HEK293T (cell line): Measurements from ENCODE around the gene SSUH2.

ENCODE experiments used
- CTCF ChIA-PET: fragments of 350-600 bp; formaldehyde crosslinking; extraction: SDS; loops from one replicate; lab custom pipeline; 2021; ENCODE audit warnings: antibody characterized with exemption, inconsistent platforms; lab: Yijun Ruan, JAX
- POLR2A ChIA-PET: fragments of 350-600 bp; formaldehyde crosslinking; extraction: SDS; loops from one replicate; lab custom pipeline; 2020; ENCODE audit warnings: antibody characterized with exemption, inconsistent platforms; lab: Yijun Ruan, JAX
- DNase-seq: peaks from one replicate; pipeline ENCODE4 v3.0.0; 2012; ENCODE audit warnings: mixed read lengths; ENCODE audit errors: extremely low spot score
- ARNT ChIP-seq: fragments of 450-650 bp; IDR thresholded peaks from 2 replicates; pipeline ENCODE4 v1.6.1; 2017; ENCODE audit warnings: mild to moderate bottlenecking
- BHLHE40 ChIP-seq: fragments of 450-650 bp; IDR thresholded peaks from 2 replicates; pipeline ENCODE4 v1.6.1; 2016; ENCODE audit warnings: mild to moderate bottlenecking, moderate library complexity, borderline replicate concordance
- CTBP1 ChIP-seq: fragments of 450-650 bp; IDR thresholded peaks from 2 replicates; pipeline ENCODE4 v1.6.1; 2016; ENCODE audit warnings: borderline replicate concordance
- ELF4 ChIP-seq: fragments of 450-650 bp; IDR thresholded peaks from 2 replicates; pipeline ENCODE4 v1.6.1; 2017; ENCODE audit warnings: antibody characterized with exemption
- FOXA1 ChIP-seq: fragments of 450-650 bp; IDR thresholded peaks from 2 replicates; pipeline ENCODE4 v1.6.1; 2016; ENCODE audit warnings: mild to moderate bottlenecking
- FOXK2 ChIP-seq: fragments of 450-650 bp; IDR thresholded peaks from 2 replicates; pipeline ENCODE4 v1.6.1; 2016; ENCODE audit warnings: mild to moderate bottlenecking
- FOXM1 ChIP-seq: fragments of 450-650 bp; IDR thresholded peaks from 2 replicates; pipeline ENCODE4 v1.6.1; 2017; ENCODE audit warnings: mild to moderate bottlenecking, borderline replicate concordance
- HDGF ChIP-seq: fragments of 450-650 bp; IDR thresholded peaks from 2 replicates; pipeline ENCODE4 v1.6.1; 2017; ENCODE audit warnings: antibody characterized with exemption, borderline replicate concordance
- L3MBTL2 ChIP-seq: fragments of 450-650 bp; conservative IDR thresholded peaks from 2 replicates; pipeline ENCODE4 v1.6.1; 2016; ENCODE audit warnings: mild to moderate bottlenecking
- LEF1 ChIP-seq: fragments of 450-650 bp; IDR thresholded peaks from 2 replicates; pipeline ENCODE4 v1.6.1; 2017; ENCODE audit warnings: mild to moderate bottlenecking, borderline replicate concordance
- NFRKB ChIP-seq: fragments of 450-650 bp; IDR thresholded peaks from 2 replicates; pipeline ENCODE4 v1.6.1; 2016; ENCODE audit warnings: mild to moderate bottlenecking, moderate library complexity
- PKNOX1 ChIP-seq: fragments of 450-650 bp; IDR thresholded peaks from 2 replicates; pipeline ENCODE4 v1.6.1; 2016
- SP1 ChIP-seq: fragments of 450-650 bp; IDR thresholded peaks from 2 replicates; pipeline ENCODE4 v1.6.1; 2017
- SUZ12 ChIP-seq: fragments of 450-650 bp; IDR thresholded peaks from 2 replicates; pipeline ENCODE4 v1.6.1; 2016; ENCODE audit warnings: mild to moderate bottlenecking
- TARDBP ChIP-seq: fragments of 450-650 bp; IDR thresholded peaks from 2 replicates; pipeline ENCODE4 v1.6.1; 2016
- ZNF384 ChIP-seq: fragments of 450-650 bp; IDR thresholded peaks from 2 replicates; pipeline ENCODE4 v1.6.1; 2016

The SSUH2 gene

GRCh38 chr3:8663177-8664061 is 18.8 kb upstream of the SSUH2 start:
- TF ChIP-seq SP1 = no peak
- TF ChIP-seq ZNF384 = no peak
- no peak for TF ChIP-seq HDGF
- no peak for TF ChIP-seq L3MBTL2
- TF ChIP-seq LEF1 = no peak
- ChIA-PET CTCF (interaction anchor here (0.6 to 1.7 kb wide), 6 partner anchors 67 to 170 kb away, joined by 3 to 7 read pairs (median 3); partner anchors contain the start of gene OXTR), POLR2A (no interaction called here)
- DNase-seq = peak; percentile 42

- TF ChIP-seq TARDBP = no peak
- no peak for TF ChIP-seq HDGF
- no peak for TF ChIP-seq L3MBTL2
- no peak for TF ChIP-seq ZNF384
- TF ChIP-seq ARNT = no peak
- TF ChIP-seq SUZ12 = no peak
- no peak for TF ChIP-seq ELF4
- no peak for TF ChIP-seq FOXK2
- no peak for TF ChIP-seq LEF1
- TF ChIP-seq NFRKB = no peak
- TF ChIP-seq SP1 = no peak
- TF ChIP-seq FOXM1 = no peak
- TF ChIP-seq BHLHE40 = no peak
- no peak for TF ChIP-seq FOXA1
- TF ChIP-seq PKNOX1 = no peak
- ChIA-PET POLR2A (no interaction called here), CTCF (interaction anchor here (1.0 to 1.7 kb wide), 4 partner anchors 68 to 171 kb away, joined by 3 to 7 read pairs (median 4); partner anchors contain the start of gene OXTR)
Measured at GRCh38 chr3:8662594-8662993, 18.0 kb upstream of the SSUH2 start.

GRCh38 chr3:8660175-8661118 is 15.8 kb upstream of the SSUH2 start:
- CTCF ChIA-PET = no interaction called here
- TF ChIP-seq FOXA1 (no peak), NFRKB (no peak), PKNOX1 (no peak), ZNF384 (no peak), HDGF (no peak), FOXM1 (no peak), CTBP1 (no peak)
- no peak for DNase-seq
- POLR2A ChIA-PET = no interaction called here

More at GRCh38 chr3:8662594-8662993, 18.0 kb upstream of the SSUH2 start:
- no peak for DNase-seq

- no peak for DNase-seq
- TF ChIP-seq ZNF384 = no peak
- TF ChIP-seq HDGF = no peak
- TF ChIP-seq CTBP1 = no peak
- no peak for TF ChIP-seq FOXM1
- TF ChIP-seq NFRKB = no peak
- no peak for TF ChIP-seq SP1
- TF ChIP-seq TARDBP = no peak
- no peak for TF ChIP-seq SUZ12
- TF ChIP-seq BHLHE40 = no peak
- ChIA-PET POLR2A (no interaction called here), CTCF (no interaction called here)
Measured at GRCh38 chr3:8659242-8659641, 14.6 kb upstream of the SSUH2 start.

GRCh38 chr3:8658306-8659212 is 14.0 kb upstream of the SSUH2 start:
- ChIA-PET POLR2A (interaction anchor here (1.3 kb wide), 1 partner anchor 13 kb away, joined by 3 read pairs; no protein-coding TSS in a partner anchor), CTCF (no interaction called here)
- TF ChIP-seq BHLHE40 (no peak), FOXK2 (no peak), SP1 (no peak), NFRKB (no peak), FOXA1 (no peak), TARDBP (no peak)
- no peak for DNase-seq
